Endodermal cell (in vitro differentiated cells): ENCODE data around the gene TPCN2. TPM values are rescaled to one million over a fixed set of nuclear protein-coding genes. Genes with fewer than 3 reads are reported as not detected.

ENCODE experiments used
- DNase-seq: peaks from one replicate; pipeline ENCODE4 v3.0.0-alpha.2; 2017
- H3K27ac ChIP-seq: 2 replicates; pipeline ENCODE4 v1.5.1; 2013; ENCODE audit warnings: mild to moderate bottlenecking, low read depth, low read length, moderate library complexity
- H3K27me3 ChIP-seq: 2 replicates; pipeline ENCODE4 v1.6.1; 2013; ENCODE audit warnings: mild to moderate bottlenecking, low read length, moderate library complexity; ENCODE audit not compliant: insufficient read depth, control insufficient read depth, poor library complexity, severe bottlenecking
- H3K36me3 ChIP-seq: 2 replicates; pipeline ENCODE4 v1.7.0; 2013; ENCODE audit warnings: mild to moderate bottlenecking, low read length, moderate library complexity; ENCODE audit not compliant: control insufficient read depth, insufficient read depth
- H3K4me1 ChIP-seq: one replicate; pipeline ENCODE4 v1.7.0; 2013; ENCODE audit warnings: low read length; ENCODE audit not compliant: control insufficient read depth, insufficient read depth
- H3K4me3 ChIP-seq: 2 replicates; pipeline ENCODE4 v1.5.1; 2013; ENCODE audit warnings: mild to moderate bottlenecking, low read length, moderate library complexity
- H3K9ac ChIP-seq: 2 replicates; pipeline ENCODE4 v1.6.1; 2013; ENCODE audit warnings: mild to moderate bottlenecking, low read length, moderate library complexity; ENCODE audit not compliant: poor library complexity, severe bottlenecking; ENCODE audit errors: extremely low read depth
- H3K9me3 ChIP-seq: 2 replicates; pipeline ENCODE4 v1.6.1; 2013; ENCODE audit warnings: mild to moderate bottlenecking, low read length, moderate library complexity; ENCODE audit not compliant: control insufficient read depth
- H3K27ac Mint-ChIP-seq: 2 replicates; pipeline ENCODE4 v1.8.0; 2020; ENCODE audit warnings: mixed read lengths
- H3K27me3 Mint-ChIP-seq: 2 replicates; pipeline ENCODE4 v1.8.0; 2021; ENCODE audit warnings: mild to moderate bottlenecking, mixed read lengths; ENCODE audit not compliant: insufficient read depth
- H3K36me3 Mint-ChIP-seq: 2 replicates; pipeline ENCODE4 v1.8.0; 2020; ENCODE audit warnings: low read depth, mixed read lengths
- H3K4me1 Mint-ChIP-seq: 2 replicates; pipeline ENCODE4 v1.8.0; 2020; ENCODE audit warnings: mixed read lengths
- H3K4me3 Mint-ChIP-seq: 2 replicates; pipeline ENCODE4 v1.8.0; 2020; ENCODE audit warnings: mild to moderate bottlenecking, moderate library complexity, mixed read lengths
- H3K9me3 Mint-ChIP-seq: 2 replicates; pipeline ENCODE4 v1.8.0; 2020; ENCODE audit warnings: mild to moderate bottlenecking, mixed read lengths
- WGBS, 2 experiments: methylation state at CpG; one replicate each; pipeline versions ENCODE4 v1.1.5 to v1.1.7; 2013; ENCODE audit warnings: missing lambda C conversion rate in 2 of 2, mixed read lengths in 1 of 2; ENCODE audit not compliant: insufficient coverage in 1 of 2, insufficient read length in 1 of 2; 5-methylcytosine and 5-hydroxymethylcytosine counted together
- total RNA-seq, 2 donors: library from RNA; stranded (reverse); fragmentation: NEBNext Ultra II Directional in 1 of 2; extraction: Animal tissue kit (Norgen Biotek cat#: 25700) in 1 of 2; gene quantifications; 2 replicates in 1 of 2; 3 replicates in 1 of 2; pipeline ENCODE4 v1.2.1, GENCODE V29; 2021
- TF ChIP-seq, protein P1 (sequence below): fragments of 200-600 bp; sonication (generic); conservative IDR thresholded peaks from 2 replicates; pipeline ENCODE4 v1.5.0; 2021; ENCODE audit warnings: antibody characterized with exemption, mild to moderate bottlenecking

The TPCN2 gene
- total RNA-seq, 2 donors from 2014 or later, result 20.7 to 27.9 TPM

- H3K36me3 ChIP-seq, result no peaks in the 10 kb centered on the region
- H3K4me3 Mint-ChIP-seq, result no peak overlapping the region
- H3K27ac ChIP-seq, result no peak overlapping the region
- TF ChIP-seq, protein P1, sequence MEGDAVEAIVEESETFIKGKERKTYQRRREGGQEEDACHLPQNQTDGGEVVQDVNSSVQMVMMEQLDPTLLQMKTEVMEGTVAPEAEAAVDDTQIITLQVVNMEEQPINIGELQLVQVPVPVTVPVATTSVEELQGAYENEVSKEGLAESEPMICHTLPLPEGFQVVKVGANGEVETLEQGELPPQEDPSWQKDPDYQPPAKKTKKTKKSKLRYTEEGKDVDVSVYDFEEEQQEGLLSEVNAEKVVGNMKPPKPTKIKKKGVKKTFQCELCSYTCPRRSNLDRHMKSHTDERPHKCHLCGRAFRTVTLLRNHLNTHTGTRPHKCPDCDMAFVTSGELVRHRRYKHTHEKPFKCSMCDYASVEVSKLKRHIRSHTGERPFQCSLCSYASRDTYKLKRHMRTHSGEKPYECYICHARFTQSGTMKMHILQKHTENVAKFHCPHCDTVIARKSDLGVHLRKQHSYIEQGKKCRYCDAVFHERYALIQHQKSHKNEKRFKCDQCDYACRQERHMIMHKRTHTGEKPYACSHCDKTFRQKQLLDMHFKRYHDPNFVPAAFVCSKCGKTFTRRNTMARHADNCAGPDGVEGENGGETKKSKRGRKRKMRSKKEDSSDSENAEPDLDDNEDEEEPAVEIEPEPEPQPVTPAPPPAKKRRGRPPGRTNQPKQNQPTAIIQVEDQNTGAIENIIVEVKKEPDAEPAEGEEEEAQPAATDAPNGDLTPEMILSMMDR, result no peak
- WGBS, 2 experiments, result 89 to 93% methylated on average over 7 to 8 of the region's 8 CpGs
- H3K36me3 Mint-ChIP-seq, result no peaks in the 10 kb centered on the region
- no peak overlapping the region for H3K9ac ChIP-seq
- no peaks in the 10 kb centered on the region for H3K27me3 ChIP-seq
- no peak for DNase-seq
- H3K4me1 Mint-ChIP-seq, result peaks cover 13% of the 10 kb centered on the region
- H3K4me1 ChIP-seq, result peaks cover 9% of the 10 kb centered on the region
- H3K4me3 ChIP-seq, result no peak overlapping the region
- H3K9me3 ChIP-seq, result no peaks in the 10 kb centered on the region
- H3K27me3 Mint-ChIP-seq, result peaks cover under 1% of the 10 kb centered on the region
- no peak overlapping the region for H3K27ac Mint-ChIP-seq
- H3K9me3 Mint-ChIP-seq, result no peaks in the 10 kb centered on the region
These were observed 11.2 kb upstream of the TPCN2 start for GRCh38 chr11:69037544-69037943.

DNA sequence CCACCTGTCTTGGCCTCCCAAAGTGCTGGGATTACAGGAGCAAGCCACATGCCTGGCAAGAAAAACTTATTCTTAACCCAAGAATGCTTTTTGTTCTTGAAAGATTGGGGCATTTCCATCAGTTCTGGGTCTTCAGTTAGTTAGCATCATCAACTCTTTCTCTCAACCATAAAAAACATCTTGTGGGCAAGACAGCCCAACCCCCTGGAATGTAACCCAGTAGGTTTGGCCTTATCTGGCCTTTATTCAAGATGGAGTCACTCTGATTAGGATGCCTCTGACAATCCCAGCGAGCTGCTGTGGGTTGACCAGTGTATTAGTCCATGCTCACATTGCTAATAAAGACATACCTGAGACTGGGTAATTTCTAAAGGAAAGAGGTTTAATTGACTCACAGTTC is 9.2 kb upstream of the TPCN2 start:
- Mint-ChIP-seq H3K27ac (no peak overlapping the region), H3K36me3 (no peaks in the 10 kb centered on the region), H3K4me3 (no peak overlapping the region), H3K4me1 (peaks cover 17% of the 10 kb centered on the region), H3K27me3 (peaks cover 2% of the 10 kb centered on the region), H3K9me3 (no peaks in the 10 kb centered on the region)
- Histone ChIP-seq H3K4me1 (peaks cover 9% of the 10 kb centered on the region), H3K9ac (no peak overlapping the region), H3K4me3 (no peak overlapping the region), H3K27ac (no peak overlapping the region), H3K36me3 (no peaks in the 10 kb centered on the region), H3K27me3 (no peaks in the 10 kb centered on the region), H3K9me3 (no peaks in the 10 kb centered on the region)
- TF ChIP-seq, protein P1, result no peak
- 63 to 89% methylated on average over 1 of the region's 1 CpG for WGBS, 2 experiments
- DNase-seq, result no peak

- Mint-ChIP-seq H3K36me3 (no peaks in the 10 kb centered on the region), H3K9me3 (no peaks in the 10 kb centered on the region), H3K27me3 (peaks cover 2% of the 10 kb centered on the region), H3K27ac (no peak overlapping the region), H3K4me1 (peaks cover 23% of the 10 kb centered on the region), H3K4me3 (no peak overlapping the region)
- Histone ChIP-seq H3K27me3 (no peaks in the 10 kb centered on the region), H3K4me3 (no peak overlapping the region), H3K9me3 (no peaks in the 10 kb centered on the region), H3K4me1 (peaks cover 9% of the 10 kb centered on the region), H3K27ac (no peak overlapping the region), H3K9ac (no peak overlapping the region), H3K36me3 (no peaks in the 10 kb centered on the region)
- TF ChIP-seq, protein P1, result no peak
- no peak for DNase-seq
- 98 to 100% methylated on average over 2 to 6 of the region's 6 CpGs for whole genome bisulfite sequencing, 2 experiments
These were observed 8.7 kb upstream of the TPCN2 start for GRCh38 chr11:69040051-69040450.
